ES-I3 (cell line): ENCODE measurements around the gene FASTK.
"Not testable (repeated sequence)": the region's sequence is repeated elsewhere in the genome, so short reads cannot be mapped to it uniquely, and the experiment has no call there.

ENCODE experiments used
- H3K36me3 ChIP-seq: 2 replicates; pipeline ENCODE4 v1.6.1; 2013; ENCODE audit warnings: mild to moderate bottlenecking, low read length, control low read depth, moderate library complexity; ENCODE audit not compliant: insufficient read depth
- H3K4me1 ChIP-seq: 2 replicates; pipeline ENCODE4 v1.6.1; 2013; ENCODE audit warnings: mild to moderate bottlenecking, control low read depth, low read length; ENCODE audit not compliant: insufficient read depth
- H3K9ac ChIP-seq: 2 replicates; pipeline ENCODE4 v1.6.1; 2013; ENCODE audit warnings: low read depth, mild to moderate bottlenecking, low read length, moderate library complexity
- H3K9me3 ChIP-seq: 2 replicates; pipeline ENCODE4 v1.6.1; 2013; ENCODE audit warnings: mild to moderate bottlenecking, low read length, moderate library complexity; ENCODE audit not compliant: control insufficient read depth, insufficient read depth

The FASTK gene

GRCh38 chr7:151038951-151039849 is 41.4 kb downstream of the FASTK start:
- H3K36me3 ChIP-seq, result no peaks in the 10 kb centered on the region; the same call in 1 of the 2 replicates
- H3K9me3 ChIP-seq, result no peaks in the 10 kb centered on the region
- H3K4me1 ChIP-seq, result peaks cover 13% of the 10 kb centered on the region
- H3K9ac ChIP-seq, result no peak overlapping the region

DNA sequence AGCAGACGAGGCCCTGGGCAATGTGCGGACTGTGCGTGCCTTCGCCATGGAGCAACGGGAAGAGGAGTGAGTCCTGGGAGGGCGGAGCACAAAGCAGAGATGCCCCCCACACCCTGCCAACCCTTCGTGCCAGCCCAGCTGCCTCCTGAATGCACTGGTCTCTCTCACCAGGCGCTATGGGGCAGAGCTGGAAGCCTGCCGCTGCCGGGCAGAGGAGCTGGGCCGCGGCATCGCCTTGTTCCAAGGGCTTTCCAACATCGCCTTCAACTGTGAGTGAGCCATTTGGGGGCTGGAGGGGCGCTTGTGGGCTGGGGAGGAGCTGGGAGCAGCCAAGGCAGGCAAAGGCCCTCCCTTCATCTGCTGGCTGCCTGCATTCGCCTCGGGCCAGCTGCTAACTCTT is 44.7 kb downstream of the FASTK start:
- H3K36me3 ChIP-seq, result no peaks in the 10 kb centered on the region

DNA sequence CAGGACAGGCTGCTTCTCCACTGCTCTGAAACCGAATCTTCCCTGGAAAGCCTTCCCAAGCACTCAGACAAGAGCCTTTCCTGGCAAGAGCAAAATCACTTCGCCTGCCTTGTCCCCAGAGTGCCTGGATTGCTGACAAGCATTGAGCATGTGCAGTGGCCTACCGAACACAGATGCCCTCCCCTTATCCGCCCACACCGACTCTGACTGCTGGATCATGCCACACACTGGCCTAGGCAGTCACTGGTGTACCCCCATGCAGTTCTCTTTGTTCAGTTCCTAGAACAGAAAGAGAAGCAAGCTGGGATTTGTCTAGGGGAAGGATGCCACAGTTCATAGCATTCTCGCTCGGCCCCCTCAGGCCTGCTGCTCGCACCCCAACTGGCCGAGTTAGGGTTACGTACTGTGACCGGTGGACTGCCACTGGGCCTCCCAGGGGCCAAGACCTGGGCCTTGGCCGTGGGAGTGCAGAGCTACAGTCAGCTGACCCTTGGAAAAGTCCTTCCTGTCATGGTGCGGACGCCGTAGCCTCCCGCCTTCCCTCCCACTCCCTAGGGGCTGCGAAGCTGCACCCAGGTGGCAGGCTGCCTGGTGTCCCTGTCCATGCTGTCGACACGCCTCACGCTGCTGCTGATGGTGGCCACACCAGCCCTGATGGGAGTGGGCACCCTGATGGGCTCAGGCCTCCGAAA is 45.4 kb downstream of the FASTK start:
- Histone ChIP-seq H3K9me3 (no peaks in the 10 kb centered on the region), H3K4me1 (peaks cover 13% of the 10 kb centered on the region), H3K36me3 (no peaks in the 10 kb centered on the region), H3K9ac (no peak overlapping the region)

More for the DNA sequence above, 44.7 kb downstream of the FASTK start:
- Histone ChIP-seq H3K9ac (no peak overlapping the region), H3K4me1 (peaks cover 13% of the 10 kb centered on the region), H3K9me3 (no peaks in the 10 kb centered on the region)

DNA sequence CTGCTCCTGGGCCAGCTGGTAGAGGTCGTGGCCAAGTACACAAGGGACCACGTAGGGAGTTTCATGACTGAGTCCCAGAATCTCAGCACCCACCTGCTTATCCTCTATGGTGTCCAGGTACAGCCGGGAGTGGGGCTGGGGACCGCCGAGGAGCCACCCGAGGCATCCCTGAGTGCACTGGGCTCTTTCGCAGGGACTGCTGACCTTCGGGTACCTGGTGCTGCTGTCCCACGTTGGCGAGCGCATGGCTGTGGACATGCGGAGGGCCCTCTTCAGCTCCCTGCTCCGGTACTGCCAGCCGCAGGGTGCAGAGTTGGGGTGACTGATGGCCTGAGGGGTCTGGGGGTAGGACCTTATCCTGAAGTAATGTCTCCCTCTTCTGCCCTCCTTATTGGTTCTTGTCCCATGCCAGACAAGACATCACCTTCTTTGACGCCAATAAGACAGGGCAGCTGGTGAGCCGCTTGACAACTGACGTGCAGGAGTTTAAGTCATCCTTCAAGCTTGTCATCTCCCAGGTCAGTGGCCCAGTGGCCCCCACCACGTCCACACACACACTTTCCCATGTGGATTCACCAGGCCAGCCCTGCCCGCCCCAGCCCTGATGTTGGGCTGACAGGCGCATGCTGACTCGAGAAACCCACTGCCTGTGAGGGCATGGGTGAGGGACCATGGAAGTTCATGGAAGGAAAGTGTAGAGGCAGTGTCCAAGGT is 46.1 kb downstream of the FASTK start:
- Histone ChIP-seq H3K4me1 (peaks cover 8% of the 10 kb centered on the region), H3K36me3 (no peaks in the 10 kb centered on the region), H3K9ac (no peak overlapping the region), H3K9me3 (no peaks in the 10 kb centered on the region)

DNA sequence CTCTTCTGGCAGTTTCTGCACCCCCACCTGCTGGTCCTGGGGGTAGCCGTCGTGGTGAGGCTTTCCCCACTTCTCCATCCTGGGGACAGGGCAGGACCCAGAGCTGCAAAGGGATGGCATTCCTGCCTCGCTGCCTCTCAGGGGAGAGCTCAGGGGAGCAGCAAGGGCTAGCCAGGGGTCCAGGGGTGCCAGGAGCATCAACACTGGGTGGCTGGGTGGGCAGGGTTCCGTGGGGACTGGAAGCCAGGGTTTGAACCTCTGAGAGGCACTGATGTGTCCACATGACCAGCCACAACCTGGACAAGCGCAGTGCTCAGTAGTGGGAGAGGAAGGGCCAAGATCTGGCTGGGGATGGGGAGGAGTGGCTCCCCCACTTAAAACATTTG is 46.8 kb downstream of the FASTK start:
- Histone ChIP-seq H3K36me3 (no peaks in the 10 kb centered on the region), H3K9me3 (no peaks in the 10 kb centered on the region), H3K4me1 (peaks cover 4% of the 10 kb centered on the region), H3K9ac (no peak overlapping the region)

- no peaks in the 10 kb centered on the region for H3K36me3 ChIP-seq
- no peak overlapping the region for H3K9ac ChIP-seq
- no peaks in the 10 kb centered on the region for H3K4me1 ChIP-seq
- H3K9me3 ChIP-seq, result no peaks in the 10 kb centered on the region
Measured at GRCh38 chr7:151032936-151033863, 47.4 kb downstream of the FASTK start.

- Histone ChIP-seq H3K9ac (no peak overlapping the region), H3K4me1 (no peaks in the 10 kb centered on the region), H3K36me3 (no peaks in the 10 kb centered on the region), H3K9me3 (no peaks in the 10 kb centered on the region)
Measured at GRCh38 chr7:151031011-151031410, 49.6 kb downstream of the FASTK start.

DNA sequence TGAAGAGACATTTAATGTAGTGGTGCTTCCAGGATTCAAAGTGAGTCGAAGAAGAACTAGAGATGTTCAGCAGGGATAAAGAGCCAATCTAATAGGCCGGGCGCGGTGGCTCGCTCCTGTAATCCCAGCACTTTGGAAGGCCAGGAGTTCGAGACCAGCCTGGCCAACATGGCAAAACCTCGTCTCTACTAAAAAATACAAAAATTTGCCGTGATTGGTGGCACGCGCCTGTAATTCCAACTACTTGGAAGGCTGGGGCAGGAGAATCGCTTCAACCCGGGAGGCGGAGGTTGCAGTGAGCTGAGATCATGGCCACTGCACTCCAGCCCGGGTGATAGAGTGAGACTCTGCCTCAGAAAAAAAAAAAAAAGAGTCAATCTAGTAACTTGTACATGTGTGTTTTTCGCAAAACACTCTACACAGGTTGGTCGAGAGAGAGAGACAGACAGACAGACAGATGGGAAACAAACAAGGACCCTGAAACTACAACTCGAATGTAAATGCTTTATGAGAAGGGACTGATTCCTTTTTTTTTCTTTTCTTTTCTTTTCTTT is 51.6 kb downstream of the FASTK start:
- Histone ChIP-seq H3K9me3 (no peaks in the 10 kb centered on the region), H3K9ac (peak overlapping the region; percentile 80; the same call in 1 of the 2 replicates)

DNA sequence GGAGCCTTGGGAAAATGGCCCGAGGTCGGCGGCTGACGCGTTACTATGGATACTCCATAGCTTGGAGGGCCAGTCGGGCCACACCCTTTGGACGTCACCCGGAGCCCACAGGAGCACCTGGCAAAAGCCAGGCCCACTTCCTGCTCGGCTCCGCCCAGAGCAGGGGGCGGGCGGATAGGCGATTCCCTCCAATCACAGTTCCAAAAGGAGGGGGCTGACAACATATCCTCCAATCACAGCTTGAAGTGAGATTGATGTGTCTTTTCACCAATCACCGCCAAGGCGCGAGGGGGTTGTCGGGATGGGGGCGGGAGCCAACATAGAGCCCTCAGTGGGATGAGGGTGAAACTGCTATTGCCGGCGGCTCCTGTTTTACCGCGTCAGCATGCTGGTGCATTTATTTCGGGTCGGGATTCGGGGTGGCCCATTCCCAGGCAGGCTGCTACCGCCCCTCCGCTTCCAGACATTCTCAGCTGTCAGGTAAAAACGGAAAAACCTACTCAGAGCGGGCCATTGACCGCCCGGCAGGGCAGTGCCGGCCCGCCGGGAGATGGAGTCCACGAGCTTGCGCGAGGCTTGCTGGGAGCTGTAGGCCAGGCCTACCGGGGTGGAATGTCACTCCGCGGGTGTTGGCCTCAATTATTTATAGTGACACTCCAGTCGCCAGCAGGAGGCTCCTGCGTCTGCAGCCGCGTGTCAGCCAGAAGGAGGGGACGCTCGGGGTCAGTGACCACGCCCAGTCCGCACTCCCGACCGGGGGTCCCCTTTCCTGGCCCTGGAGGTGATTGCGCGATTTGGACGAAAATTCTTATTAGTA is 52.3 kb downstream of the FASTK start, which contains the start of gene ABCB8:
Gene ABCB8 (plus strand): TSS at position 320 of the 817 bp plus-strand sequence. CDS start 66 bp downstream, at position 386.
- Histone ChIP-seq H3K9ac (peak within 1 kb of the TSS; percentile 80), H3K4me1 (no peaks in the 10 kb centered on the region; the same call in 1 of the 2 replicates), H3K9me3 (no peaks in the 10 kb centered on the region), H3K36me3 (no peaks in the 10 kb centered on the region)

More for the DNA sequence above, 51.6 kb downstream of the FASTK start:
- Histone ChIP-seq H3K4me1 (no peaks in the 10 kb centered on the region; the same call in 1 of the 2 replicates), H3K36me3 (no peaks in the 10 kb centered on the region)

- H3K36me3 ChIP-seq, H3K9me3 ChIP-seq, H3K4me1 ChIP-seq: not testable (repeated sequence)
- peak overlapping the region; percentile 80; the same call in 1 of the 2 replicates for H3K9ac ChIP-seq
Measured at GRCh38 chr7:151027728-151028130, 52.9 kb downstream of the FASTK start.

DNA sequence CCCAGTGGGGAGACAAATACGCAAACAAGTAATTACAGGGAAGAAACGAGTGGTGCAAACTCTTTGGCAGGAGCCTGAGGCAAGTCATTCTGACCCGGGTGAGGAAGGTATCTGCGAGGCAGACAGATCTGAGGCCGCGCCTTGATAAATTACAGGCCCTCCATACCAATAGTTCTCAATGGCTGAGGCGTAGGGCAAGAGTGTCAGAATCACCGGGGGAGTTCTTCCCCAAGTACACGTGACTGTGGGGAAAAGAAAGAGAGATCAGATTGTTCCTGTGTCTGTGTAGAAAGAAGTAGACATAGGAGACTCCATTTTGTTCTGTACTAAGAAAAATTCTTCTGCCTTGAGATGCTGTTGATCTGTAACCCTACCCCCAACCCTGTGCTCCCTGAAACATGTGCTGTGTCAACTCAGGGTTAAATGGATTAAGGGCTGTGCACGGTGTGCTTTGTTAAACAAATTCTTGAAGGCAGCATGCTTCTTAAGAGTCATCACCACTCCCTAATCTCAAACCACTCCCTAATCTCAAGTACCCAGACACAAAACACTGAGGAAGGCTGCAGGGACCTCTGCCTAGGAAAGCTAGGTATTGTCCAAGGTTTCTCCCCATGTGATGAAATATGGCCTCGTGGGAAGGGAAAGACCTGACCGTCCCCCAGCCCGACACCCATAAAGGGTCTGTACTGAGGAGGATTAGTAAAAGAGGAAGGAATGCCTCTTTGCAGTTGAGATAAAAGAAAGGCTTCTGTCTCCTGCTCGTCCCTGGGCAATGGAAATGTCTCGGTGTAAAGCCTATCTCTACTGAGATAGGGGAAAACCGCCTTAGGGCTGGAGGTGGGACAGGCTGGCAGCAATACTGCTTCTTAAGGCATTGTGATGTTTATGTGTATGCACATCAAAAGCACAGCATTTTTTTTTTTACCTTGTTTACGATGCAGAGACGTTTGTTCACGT is 53.6 kb downstream of the FASTK start:
- H3K36me3 ChIP-seq, H3K9me3 ChIP-seq, H3K4me1 ChIP-seq: not testable (repeated sequence)
- peak overlapping the region; percentile 80; the same call in 1 of the 2 replicates for H3K9ac ChIP-seq
